Common myeloid progenitor, CD34-positive (primary cell): ENCODE measurements around the gene ZNFX1.

Experiments used
- CTCF ChIA-PET: fragments of 350-600 bp; sonication (Branson Sonifier 250); formaldehyde crosslinking; loops from one replicate; lab custom pipeline; 2021; ENCODE audit warnings: antibody characterized with exemption; lab: Charles Lee
- POLR2A ChIA-PET: fragments of 350-600 bp; sonication (Branson Sonifier 250); formaldehyde crosslinking; loops from one replicate; lab custom pipeline; 2021; ENCODE audit warnings: antibody characterized with exemption; lab: Charles Lee
- DNase-seq, 3 donors: peaks; one replicate each; pipeline versions ENCODE4 v3.0.0 to v3.0.0-alpha.2; 2013
- H3K27ac ChIP-seq, 2 experiments: 1 replicate in 1 of 2; 2 replicates in 1 of 2; pipeline ENCODE4 v1.7.0; 2013; ENCODE audit warnings: inconsistent platforms in 2 of 2, low read length in 2 of 2, mild to moderate bottlenecking in 2 of 2, low read depth in 1 of 2, moderate library complexity in 1 of 2; ENCODE audit not compliant: severe bottlenecking in 2 of 2, insufficient read depth in 1 of 2, poor library complexity in 1 of 2
- H3K27me3 ChIP-seq, 5 experiments: replicated peaks in 2 of 5; 1 replicate in 3 of 5; 2 replicates in 2 of 5; pipeline versions ENCODE4 v1.6.1 to v1.7.0; 2013; ENCODE audit warnings: low read length in 4 of 5, mild to moderate bottlenecking in 2 of 5, moderate library complexity in 2 of 5, inconsistent platforms in 1 of 5; ENCODE audit not compliant: insufficient read depth in 5 of 5, control insufficient read depth in 4 of 5
- H3K36me3 ChIP-seq, 4 experiments: 1 replicate in 2 of 4; 2 replicates in 2 of 4; pipeline versions ENCODE4 v1.6.1 to v1.7.0; 2013; ENCODE audit warnings: low read length in 3 of 4, control low read depth in 1 of 4, mild to moderate bottlenecking in 1 of 4; ENCODE audit not compliant: control insufficient read depth in 4 of 4, insufficient read depth in 4 of 4
- H3K4me1 ChIP-seq, 4 experiments: 1 replicate in 3 of 4; 2 replicates in 1 of 4; pipeline versions ENCODE4 v1.6.1 to v1.7.1; 2013; ENCODE audit warnings: low read length in 3 of 4, mild to moderate bottlenecking in 3 of 4, control low read depth in 1 of 4, inconsistent platforms in 1 of 4, moderate library complexity in 1 of 4; ENCODE audit not compliant: control insufficient read depth in 4 of 4, insufficient read depth in 4 of 4; ENCODE audit errors: control extremely low read depth in 1 of 4
- H3K4me3 ChIP-seq, 7 experiments: 1 replicate in 4 of 7; 2 replicates in 3 of 7; pipeline versions ENCODE4 v1.5.1 to v1.7.0; 2013; ENCODE audit warnings: mild to moderate bottlenecking in 7 of 7, low read length in 6 of 7, moderate library complexity in 6 of 7, inconsistent platforms in 2 of 7, low read depth in 2 of 7, control low read depth in 1 of 7; ENCODE audit not compliant: insufficient read depth in 4 of 7, control insufficient read depth in 1 of 7; ENCODE audit errors: extremely low read depth in 1 of 7
- H3K9me3 ChIP-seq, 5 experiments: 1 replicate in 4 of 5; 2 replicates in 1 of 5; pipeline versions ENCODE4 v1.6.1 to v1.7.1; 2013; ENCODE audit warnings: low read length in 4 of 5, mild to moderate bottlenecking in 2 of 5, inconsistent platforms in 1 of 5, low read depth in 1 of 5, moderate library complexity in 1 of 5; ENCODE audit not compliant: control insufficient read depth in 4 of 5, insufficient read depth in 2 of 5; ENCODE audit errors: control extremely low read depth in 1 of 5
- WGBS: methylation state at CpG from one replicate; pipeline ENCODE4 v1.1.5; 2013; ENCODE audit not compliant: insufficient coverage; 5-methylcytosine and 5-hydroxymethylcytosine counted together

The ZNFX1 gene

DNA sequence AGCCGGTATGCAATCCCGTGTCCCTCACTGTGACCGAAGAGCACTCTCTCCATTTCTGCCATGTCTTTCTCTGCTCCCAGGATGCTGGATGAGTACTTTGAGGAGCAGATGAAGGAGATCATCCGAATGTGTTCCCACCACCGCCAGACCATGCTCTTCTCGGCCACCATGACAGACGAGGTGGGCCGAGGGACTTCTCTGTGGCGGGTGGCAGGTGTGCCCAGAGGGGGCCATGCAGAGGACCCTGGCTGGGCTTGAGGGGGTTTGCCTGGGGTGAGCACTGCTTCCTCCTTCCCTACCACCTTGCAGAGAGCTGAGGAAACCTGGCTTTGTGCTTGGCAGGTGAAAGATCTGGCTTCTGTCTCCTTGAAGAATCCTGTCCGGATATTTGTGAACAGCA lies 44.6 kb downstream of the ZNFX1 start:
- POLR2A ChIA-PET: interaction anchor here (0.9 kb wide), 1 partner anchor 14 kb away, joined by 3 read pairs; no protein-coding TSS in a partner anchor
- Histone ChIP-seq H3K9me3 (no peaks in the 10 kb centered on the region), H3K4me1 (peaks cover 6 to 21% (median 17%) of the 10 kb centered on the region in 4 experiments), H3K27me3 (no peaks in the 10 kb centered on the region), H3K4me3 (no peak overlapping the region), H3K36me3 (peaks cover 25 to 85% (median 69%) of the 10 kb centered on the region in 4 experiments), H3K27ac (no peak overlapping the region)
- DNase-seq: no peak
- 96% methylated on average over 9 of the region's 10 CpGs for WGBS
- CTCF ChIA-PET: no interaction called here

- H3K4me3 ChIP-seq: no peak overlapping the region
- H3K36me3 ChIP-seq: peaks cover 22 to 75% (median 61%) of the 10 kb centered on the region in 4 experiments
- peaks cover 6 to 21% (median 17%) of the 10 kb centered on the region in 4 experiments for H3K4me1 ChIP-seq
- 80% methylated on average over 5 of the region's 7 CpGs for WGBS
- POLR2A ChIA-PET: interaction anchor here (0.8 kb wide), 1 partner anchor 22 kb away, joined by 3 read pairs; no protein-coding TSS in a partner anchor
- CTCF ChIA-PET: interaction anchor here (0.7 to 2.0 kb wide), 2 partner anchors 14 to 101 kb away, joined by 4 to 11 read pairs; no protein-coding TSS in a partner anchor
- DNase-seq: no peak
- peak overlapping the region in 1 of 2 experiments; percentile 75 for H3K27ac ChIP-seq
- no peaks in the 10 kb centered on the region for H3K27me3 ChIP-seq
- H3K9me3 ChIP-seq: no peaks in the 10 kb centered on the region
These were observed 46.4 kb downstream of the ZNFX1 start for GRCh38 chr20:49231471-49231870.

- Histone ChIP-seq H3K36me3 (peaks cover 21 to 77% (median 61%) of the 10 kb centered on the region in 4 experiments), H3K27me3 (no peaks in the 10 kb centered on the region), H3K9me3 (no peaks in the 10 kb centered on the region), H3K4me1 (peaks cover 6 to 21% (median 17%) of the 10 kb centered on the region in 4 experiments), H3K4me3 (no peak overlapping the region), H3K27ac (peak overlapping the region; percentile 33 to 75)
- POLR2A ChIA-PET: interaction anchor here (0.5 to 1.2 kb wide), 3 partner anchors 8 to 23 kb away, joined by 3 to 5 read pairs (median 3); no protein-coding TSS in a partner anchor
- DNase-seq: peak; percentile 63 to 87 (median 83)
- CTCF ChIA-PET: interaction anchor here (0.9 to 2.0 kb wide), 4 partner anchors 9 to 18 kb away, joined by 3 to 11 read pairs (median 5); no protein-coding TSS in a partner anchor
- 20% methylated on average over 5 of the region's 8 CpGs for WGBS
These were observed 47.2 kb downstream of the ZNFX1 start for GRCh38 chr20:49230561-49231133.

DNA sequence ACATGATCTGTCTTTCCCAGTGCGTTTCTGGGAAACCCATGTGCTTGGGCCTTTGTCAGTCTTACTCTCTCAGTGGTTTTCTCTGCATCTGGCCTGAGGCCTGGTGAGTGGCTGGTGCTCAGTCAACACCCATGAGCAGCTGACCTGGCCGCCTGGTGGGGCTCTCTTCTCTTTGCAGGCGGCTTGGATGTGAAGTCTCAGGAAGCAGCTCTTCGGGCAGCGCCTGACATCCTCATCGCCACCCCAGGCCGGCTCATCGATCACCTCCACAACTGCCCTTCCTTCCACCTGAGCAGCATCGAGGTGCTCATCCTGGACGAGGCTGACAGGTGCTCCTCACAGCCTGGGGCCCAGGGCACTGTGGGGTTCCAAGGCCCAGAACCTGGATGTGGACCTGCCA lies 47.8 kb downstream of the ZNFX1 start:
- peaks cover 6 to 21% (median 17%) of the 10 kb centered on the region in 4 experiments for H3K4me1 ChIP-seq
- no peaks in the 10 kb centered on the region for H3K27me3 ChIP-seq
- no peaks in the 10 kb centered on the region for H3K9me3 ChIP-seq
- CTCF ChIA-PET: interaction anchor here (1.3 to 2.0 kb wide), 3 partner anchors 13 to 18 kb away, joined by 3 to 11 read pairs (median 7); no protein-coding TSS in a partner anchor
- POLR2A ChIA-PET: interaction anchor here (0.5 to 1.2 kb wide), 2 partner anchors 8 to 14 kb away, joined by 3 to 5 read pairs; no protein-coding TSS in a partner anchor
- H3K27ac ChIP-seq: peak overlapping the region; percentile 33 to 75
- peak overlapping the region in 1 of 7 experiments; percentile 39 for H3K4me3 ChIP-seq
- 60% methylated on average over 8 of the region's 10 CpGs for WGBS
- peaks cover 19 to 76% (median 61%) of the 10 kb centered on the region in 4 experiments for H3K36me3 ChIP-seq
- DNase-seq: peak in 1 of 3 donors; percentile 47

DNA sequence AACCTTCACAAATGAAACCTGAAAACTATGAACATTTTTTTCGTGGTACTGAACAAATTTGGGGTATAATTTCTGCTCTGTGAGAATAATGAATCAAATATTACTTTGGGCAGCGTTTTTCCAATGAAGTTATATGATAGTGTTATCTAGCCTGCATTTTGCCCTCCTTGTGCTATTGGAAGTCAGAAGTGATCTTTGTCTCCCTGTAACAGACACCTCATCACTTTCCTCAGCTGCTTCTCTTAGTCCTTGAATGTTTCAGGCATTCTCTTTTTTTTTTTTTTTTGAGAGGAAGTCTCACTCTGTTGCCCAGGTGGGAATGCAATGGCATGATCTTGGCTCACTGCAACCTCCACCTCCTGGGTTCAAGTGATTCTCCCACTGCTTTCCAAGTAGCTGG lies 48.5 kb downstream of the ZNFX1 start:
- POLR2A ChIA-PET: no interaction called here
- Histone ChIP-seq H3K9me3 (no peaks in the 10 kb centered on the region), H3K36me3 (peaks cover 17 to 76% (median 61%) of the 10 kb centered on the region in 4 experiments), H3K4me3 (no peak overlapping the region), H3K27ac (no peak overlapping the region), H3K4me1 (peaks cover 6 to 21% (median 17%) of the 10 kb centered on the region in 4 experiments), H3K27me3 (no peaks in the 10 kb centered on the region)
- DNase-seq: no peak
- WGBS: 100% methylated on average over 1 of the region's 2 CpGs
- CTCF ChIA-PET: interaction anchor here (0.6 to 1.4 kb wide), 3 partner anchors 12 to 93 kb away, joined by 3 to 7 read pairs (median 3); no protein-coding TSS in a partner anchor

DNA sequence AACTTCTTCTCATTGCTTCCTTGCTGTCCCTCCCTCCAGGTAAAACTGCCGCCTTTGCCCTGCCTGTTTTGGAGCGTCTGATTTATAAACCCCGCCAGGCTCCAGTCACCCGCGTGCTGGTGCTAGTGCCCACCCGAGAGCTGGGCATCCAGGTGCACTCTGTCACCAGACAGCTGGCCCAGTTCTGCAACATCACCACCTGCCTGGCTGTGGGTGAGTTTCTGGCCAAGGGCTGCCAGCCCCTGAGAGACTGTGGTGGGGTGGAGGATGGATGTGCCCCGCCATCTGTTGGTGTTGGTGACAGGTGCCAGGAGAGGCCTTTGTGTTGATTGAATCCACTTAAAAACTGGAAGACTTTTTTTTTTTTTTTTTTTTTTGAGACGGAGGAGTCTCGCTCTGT lies 49.2 kb downstream of the ZNFX1 start:
- POLR2A ChIA-PET: no interaction called here
- WGBS: 100% methylated on average over 3 of the region's 9 CpGs

More for the DNA sequence above, 49.2 kb downstream of the ZNFX1 start:
- Histone ChIP-seq H3K36me3 (peaks cover 20 to 76% (median 58%) of the 10 kb centered on the region in 4 experiments), H3K9me3 (no peaks in the 10 kb centered on the region), H3K4me3 (no peak overlapping the region), H3K27me3 (no peaks in the 10 kb centered on the region), H3K27ac (no peak overlapping the region), H3K4me1 (peaks cover 6 to 21% (median 17%) of the 10 kb centered on the region in 4 experiments)
- DNase-seq: peak in 2 of 3 donors; percentile 12 to 24
- CTCF ChIA-PET: interaction anchor here (0.6 to 1.3 kb wide), 5 partner anchors 11 to 102 kb away, joined by 3 to 5 read pairs (median 3); no protein-coding TSS in a partner anchor
